CD14-positive monocyte (primary cell): ENCODE results near the gene CELSR1. TPM values are rescaled to one million over a fixed set of nuclear protein-coding genes. Genes with fewer than 3 reads are reported as not detected.

Experiments
- DNase-seq, 3 donors: peaks; one replicate each; pipeline ENCODE4 v3.0.0-alpha.2; 2011 to 2022
- H2AFZ ChIP-seq: 2 replicates; pipeline ENCODE4 v1.6.0; 2012; ENCODE audit warnings: mild to moderate bottlenecking, low read depth, low read length, inconsistent platforms; ENCODE audit not compliant: insufficient read depth, poor library complexity, severe bottlenecking
- H3K27ac ChIP-seq, 2 donors: 1 replicate in 1 of 2; 2 replicates in 1 of 2; pipeline ENCODE4 v1.5.1; 2012 to 2013; ENCODE audit warnings: low read length in 2 of 2, control low read depth in 1 of 2, inconsistent platforms in 1 of 2, low read depth in 1 of 2, mild to moderate bottlenecking in 1 of 2
- H3K27me3 ChIP-seq, 2 donors: one replicate each; pipeline versions ENCODE4 v1.6.0 to v1.6.1; 2011 to 2013; ENCODE audit warnings: low read length in 2 of 2; ENCODE audit not compliant: control insufficient read depth in 2 of 2, insufficient read depth in 2 of 2
- H3K36me3 ChIP-seq, 2 donors: replicated peaks in 1 of 2; 1 replicate in 1 of 2; 2 replicates in 1 of 2; pipeline versions ENCODE4 v1.5.1 to v1.6.1; 2012 to 2013; ENCODE audit warnings: low read length in 2 of 2, control low read depth in 1 of 2, inconsistent platforms in 1 of 2, mild to moderate bottlenecking in 1 of 2; ENCODE audit not compliant: insufficient read depth in 2 of 2, control insufficient read depth in 1 of 2
- H3K4me1 ChIP-seq, 2 donors: 1 replicate in 1 of 2; 2 replicates in 1 of 2; pipeline versions ENCODE4 v1.5.1 to v1.6.1; 2012 to 2013; ENCODE audit warnings: low read length in 2 of 2, control low read depth in 1 of 2, inconsistent platforms in 1 of 2, mild to moderate bottlenecking in 1 of 2, moderate library complexity in 1 of 2; ENCODE audit not compliant: insufficient read depth in 2 of 2, control insufficient read depth in 1 of 2
- H3K4me2 ChIP-seq: replicated peaks from 2 replicates; pipeline ENCODE3; 2012; ENCODE audit warnings: low read length, moderate library complexity, mild to moderate bottlenecking; ENCODE audit not compliant: poor library complexity, severe bottlenecking; ENCODE audit errors: extremely low read depth
- H3K4me3 ChIP-seq, 3 experiments: fragments of 200-600 bp in 1 of 3; sonication (generic) in 1 of 3; replicated peaks in 1 of 3; 1 replicate in 2 of 3; 2 replicates in 1 of 3; pipeline ENCODE4 v1.5.1; 2011 to 2013; ENCODE audit warnings: low read length in 3 of 3, mild to moderate bottlenecking in 3 of 3, control low read depth in 2 of 3, low read depth in 2 of 3, inconsistent platforms in 1 of 3, moderate library complexity in 1 of 3
- H3K79me2 ChIP-seq: 2 replicates; pipeline ENCODE4 v1.6.0; 2012; ENCODE audit warnings: mild to moderate bottlenecking, control low read depth, inconsistent platforms, low read length, moderate library complexity; ENCODE audit not compliant: insufficient read depth
- H3K9ac ChIP-seq: 2 replicates; pipeline ENCODE4 v1.6.0; 2017; ENCODE audit warnings: low read length, mild to moderate bottlenecking; ENCODE audit not compliant: insufficient read depth, poor library complexity, severe bottlenecking
- H3K9me3 ChIP-seq, 2 donors: replicated peaks in 1 of 2; 1 replicate in 1 of 2; 2 replicates in 1 of 2; pipeline versions ENCODE4 v1.5.1 to v1.6.1; 2012 to 2013; ENCODE audit warnings: low read length in 2 of 2, control low read depth in 1 of 2; ENCODE audit not compliant: control insufficient read depth in 1 of 2, insufficient read depth in 1 of 2
- H4K20me1 ChIP-seq: 2 replicates; pipeline ENCODE4 v1.6.0; 2012; ENCODE audit warnings: mild to moderate bottlenecking, low read length, control low read depth, moderate library complexity; ENCODE audit not compliant: insufficient read depth
- H3K27ac Mint-ChIP-seq, 7 donors: one replicate each; pipeline ENCODE4 v1.8.0; 2020; ENCODE audit warnings: mild to moderate bottlenecking in 7 of 7, mixed read lengths in 7 of 7, moderate library complexity in 6 of 7, inconsistent platforms in 2 of 7
- H3K27me3 Mint-ChIP-seq, 3 donors: one replicate each; pipeline ENCODE4 v1.8.0; 2021 to 2022; ENCODE audit warnings: low read depth in 3 of 3, mild to moderate bottlenecking in 3 of 3, mixed read lengths in 3 of 3, moderate library complexity in 3 of 3, inconsistent platforms in 1 of 3
- H3K36me3 Mint-ChIP-seq, 2 donors: one replicate each; pipeline ENCODE4 v1.8.0; 2020; ENCODE audit warnings: mixed read lengths in 2 of 2, inconsistent platforms in 1 of 2, mild to moderate bottlenecking in 1 of 2
- H3K4me1 Mint-ChIP-seq: one replicate; pipeline ENCODE4 v1.8.0; 2020; ENCODE audit warnings: mild to moderate bottlenecking, mixed read lengths
- H3K4me3 Mint-ChIP-seq, 2 donors: one replicate each; pipeline ENCODE4 v1.8.0; 2020; ENCODE audit warnings: mild to moderate bottlenecking in 2 of 2, mixed read lengths in 2 of 2, moderate library complexity in 1 of 2
- H3K9me3 Mint-ChIP-seq, 7 donors: one replicate each; pipeline ENCODE4 v1.8.0; 2020 to 2022; ENCODE audit warnings: mixed read lengths in 7 of 7, mild to moderate bottlenecking in 6 of 7, moderate library complexity in 6 of 7, inconsistent platforms in 2 of 7
- WGBS: methylation state at CpG from one replicate; pipeline ENCODE4 v1.1.5; 2013; ENCODE audit warnings: missing lambda C conversion rate; ENCODE audit not compliant: insufficient coverage; 5-methylcytosine and 5-hydroxymethylcytosine counted together
- intact Hi-C, 2 donors: fragments of 100-400 bp; cut with micrococcal nuclease; formaldehyde crosslinking; loops; one replicate each; pipeline versions ENCODE4 v1.15.0 to v1.15.1; 2023
- polyA plus RNA-seq, 3 donors: library from polyadenylated mRNA; depleted of rRNA in 1 of 3; unstranded in 2 of 3; stranded (reverse) in 1 of 3; fragments of 300-500 nt in 2 of 3; fragments of >200 nt in 1 of 3; fragmentation: Illumina TruSeq in 2 of 3; gene quantifications; 1 replicate in 2 of 3; 2 replicates in 1 of 3; pipeline ENCODE4 v1.2.3, GENCODE V29; 2012 to 2021
- TF ChIP-seq, protein P1 (sequence below): fragments of 200-600 bp; IDR thresholded peaks from one replicate; pipeline ENCODE4 v1.8.0; 2022; ENCODE audit warnings: antibody characterized with exemption, mild to moderate bottlenecking

The CELSR1 gene
- polyA plus RNA-seq, 3 donors = 0.16 TPM; not detected in 2

DNA sequence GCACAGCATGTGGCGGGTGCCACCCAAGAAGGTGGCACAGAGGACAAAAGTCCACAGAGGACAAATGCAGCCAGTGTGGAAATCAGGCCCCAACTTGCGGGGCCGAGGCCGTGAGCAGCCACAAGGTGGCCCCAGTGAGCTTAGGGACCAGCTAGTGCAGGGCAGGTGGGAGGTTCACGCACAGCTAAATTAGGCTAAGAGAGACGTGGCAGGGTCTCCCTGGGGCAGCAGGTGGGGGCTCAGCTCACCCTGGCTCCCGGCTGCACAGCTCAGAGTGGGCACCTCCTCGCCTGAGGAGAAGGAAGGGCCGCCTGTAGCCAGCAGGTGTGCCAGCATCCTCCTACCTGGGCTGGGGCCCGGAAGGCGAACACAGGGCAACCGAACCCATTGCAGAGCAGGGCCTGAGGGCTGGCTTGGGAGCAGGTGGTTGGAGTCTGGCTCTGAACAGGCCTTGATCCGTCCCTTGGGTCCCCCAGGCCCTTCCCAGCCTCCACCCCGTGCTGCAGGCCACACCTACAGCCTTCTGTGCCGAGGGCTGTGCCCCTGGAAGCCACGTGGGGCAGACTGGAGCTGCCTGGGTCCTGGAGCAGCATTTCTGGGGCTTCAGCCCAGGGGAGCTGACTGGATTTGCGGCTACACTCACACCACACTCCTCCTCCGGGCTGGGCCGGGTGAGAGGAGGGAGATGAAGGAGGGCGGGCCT, 26.1 kb upstream of the CELSR1 start:
- H3K4me3 Mint-ChIP-seq = peak overlapping the region in 1 of 2 donors; percentile 21

DNA sequence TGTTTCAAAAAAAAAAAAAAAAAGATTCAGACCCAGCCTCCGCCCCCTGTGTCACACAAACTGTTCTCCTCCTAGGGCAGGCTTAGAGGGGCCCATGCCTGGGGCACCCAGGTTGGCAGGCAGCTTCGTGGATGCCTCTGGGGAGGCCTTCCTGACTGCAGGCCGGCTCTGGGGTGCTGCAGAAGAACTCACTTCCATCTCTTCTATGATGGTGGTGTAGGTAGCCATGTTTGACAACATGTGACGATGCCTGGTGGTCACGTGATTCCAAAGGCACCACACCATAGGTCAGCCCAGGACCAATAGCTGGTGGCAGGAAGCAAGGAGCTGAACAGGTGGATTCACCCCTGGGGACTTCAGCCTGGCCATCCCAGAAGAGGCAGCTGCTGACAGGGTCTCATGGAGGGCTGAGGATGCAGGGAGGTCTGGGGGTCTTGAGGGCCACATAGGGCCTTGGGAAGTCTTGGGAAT, 24.1 kb upstream of the CELSR1 start:
- Mint-ChIP-seq H3K27ac (peak overlapping the region in 3 of 7 donors; percentile 18 to 54 (median 41)), H3K4me3 (peak overlapping the region; percentile 11 to 43), H3K27me3 (peaks cover 0 to 5% (median 2%) of the 10 kb centered on the region in 3 donors), H3K9me3 (peaks cover 4 to 20% (median 8%) of the 10 kb centered on the region in 7 donors), H3K36me3 (peaks cover 0 to 2% of the 10 kb centered on the region in 2 donors), H3K4me1 (peaks cover 36% of the 10 kb centered on the region)
- peak overlapping the region; percentile 39 for H3K4me2 ChIP-seq
- intact Hi-C loops = loop anchor here (5.0 to 10.0 kb wide), 2 partner anchors 61 to 123 kb away; partner anchors contain the start of gene GRAMD4 (in 1 of the 2)
- no peak overlapping the region for H3K4me3 ChIP-seq
- H3K9ac ChIP-seq = no peak overlapping the region
- H3K4me1 ChIP-seq = peaks cover 34 to 40% of the 10 kb centered on the region in 2 donors
- no peaks in the 10 kb centered on the region for H3K36me3 ChIP-seq
- peaks cover 0 to 6% of the 10 kb centered on the region in 2 donors for H3K9me3 ChIP-seq
- peak overlapping the region; percentile 79 for H2AFZ ChIP-seq
- H4K20me1 ChIP-seq = no peaks in the 10 kb centered on the region
- peaks cover 6% of the 10 kb centered on the region for H3K79me2 ChIP-seq
- no peak overlapping the region for H3K27ac ChIP-seq
- WGBS = 60% methylated on average over 1 of the region's 5 CpGs
- TF ChIP-seq, protein P1, sequence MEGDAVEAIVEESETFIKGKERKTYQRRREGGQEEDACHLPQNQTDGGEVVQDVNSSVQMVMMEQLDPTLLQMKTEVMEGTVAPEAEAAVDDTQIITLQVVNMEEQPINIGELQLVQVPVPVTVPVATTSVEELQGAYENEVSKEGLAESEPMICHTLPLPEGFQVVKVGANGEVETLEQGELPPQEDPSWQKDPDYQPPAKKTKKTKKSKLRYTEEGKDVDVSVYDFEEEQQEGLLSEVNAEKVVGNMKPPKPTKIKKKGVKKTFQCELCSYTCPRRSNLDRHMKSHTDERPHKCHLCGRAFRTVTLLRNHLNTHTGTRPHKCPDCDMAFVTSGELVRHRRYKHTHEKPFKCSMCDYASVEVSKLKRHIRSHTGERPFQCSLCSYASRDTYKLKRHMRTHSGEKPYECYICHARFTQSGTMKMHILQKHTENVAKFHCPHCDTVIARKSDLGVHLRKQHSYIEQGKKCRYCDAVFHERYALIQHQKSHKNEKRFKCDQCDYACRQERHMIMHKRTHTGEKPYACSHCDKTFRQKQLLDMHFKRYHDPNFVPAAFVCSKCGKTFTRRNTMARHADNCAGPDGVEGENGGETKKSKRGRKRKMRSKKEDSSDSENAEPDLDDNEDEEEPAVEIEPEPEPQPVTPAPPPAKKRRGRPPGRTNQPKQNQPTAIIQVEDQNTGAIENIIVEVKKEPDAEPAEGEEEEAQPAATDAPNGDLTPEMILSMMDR = no peak
- no peak for DNase-seq
- no peaks in the 10 kb centered on the region for H3K27me3 ChIP-seq

More for the DNA sequence above, 26.1 kb upstream of the CELSR1 start:
- Histone ChIP-seq H3K4me2 (peak overlapping the region; percentile 13), H2AFZ (peak overlapping the region; percentile 47), H3K4me3 (no peak overlapping the region), H3K27ac (no peak overlapping the region), H3K79me2 (peaks cover 6% of the 10 kb centered on the region), H3K36me3 (no peaks in the 10 kb centered on the region), H3K4me1 (peaks cover 34 to 40% of the 10 kb centered on the region in 2 donors), H3K9me3 (no peaks in the 10 kb centered on the region), H3K9ac (no peak overlapping the region), H3K27me3 (no peaks in the 10 kb centered on the region), H4K20me1 (no peaks in the 10 kb centered on the region)
- intact Hi-C loops = loop anchor here (5.0 to 10.0 kb wide), 2 partner anchors 59 to 121 kb away; partner anchors contain the start of gene GRAMD4 (in 1 of the 2)
- H3K27ac Mint-ChIP-seq = peak overlapping the region in 3 of 7 donors; percentile 1 to 55 (median 21)
- TF ChIP-seq, protein P1 = peak; percentile 77
- H3K9me3 Mint-ChIP-seq = peaks cover 0 to 9% (median 0%) of the 10 kb centered on the region in 7 donors
- H3K36me3 Mint-ChIP-seq = peaks cover 0 to 2% of the 10 kb centered on the region in 2 donors
- peak; percentile 75 to 83 (median 77) for DNase-seq
- peaks cover 0 to 8% (median 0%) of the 10 kb centered on the region in 3 donors for H3K27me3 Mint-ChIP-seq
- H3K4me1 Mint-ChIP-seq = peaks cover 36% of the 10 kb centered on the region
- 36% methylated on average over 15 of the region's 20 CpGs for WGBS
